GM12873 (cell line): ENCODE measurements around the gene CCDC177.

Experiments
- CTCF ChIP-seq: IDR thresholded peaks from 2 replicates; pipeline ENCODE4 v1.5.1; 2012; ENCODE audit warnings: low read depth, mild to moderate bottlenecking, moderate library complexity, low read length, control low read depth; ENCODE audit not compliant: insufficient read depth; ENCODE audit errors: missing control alignments

CCDC177 gene

GRCh38 chr14:69582829-69583228 is 8.2 kb upstream of the CCDC177 start:
- TF ChIP-seq CTCF = no peak

GRCh38 chr14:69582212-69582611 is 7.5 kb upstream of the CCDC177 start:
- TF ChIP-seq CTCF = no peak

GRCh38 chr14:69581316-69581935 is 6.8 kb upstream of the CCDC177 start:
- TF ChIP-seq CTCF = no peak

- TF ChIP-seq CTCF = peak; percentile 71
Measured at GRCh38 chr14:69580009-69580577, 5.4 kb upstream of the CCDC177 start.

- no peak for TF ChIP-seq CTCF
Measured at GRCh38 chr14:69579476-69579875, 4.8 kb upstream of the CCDC177 start.

GRCh38 chr14:69574954-69575295 is 254 bp upstream of the CCDC177 start:
- TF ChIP-seq CTCF = no peak

GRCh38 chr14:69573831-69574262 is 824 bp downstream of the CCDC177 start:
- no peak for TF ChIP-seq CTCF
